Stimulated activated CD8-positive, alpha-beta memory T cell treated with anti-CD3 and anti-CD28 coated beads, Interleukin-7, amount 100 ng/mL, for 48 hours (primary cell): Measurements from ENCODE around the gene GAS6.
"Not testable (repeated sequence)": the region's sequence is repeated elsewhere in the genome, so short reads cannot be mapped to it uniquely, and the experiment has no call there.

ENCODE experiments used
- DNase-seq, 2 donors: peaks; one replicate each; pipeline ENCODE4 v3.0.0-alpha.2; 2020; ENCODE audit warnings: low read depth in 1 of 2; ENCODE audit errors: extremely low read depth in 1 of 2

The GAS6 gene

GRCh38 chr13:113874579-113875428 lies 10.9 kb upstream of the GAS6 start:
- no peak for DNase-seq

- no peak for DNase-seq
Measured at GRCh38 chr13:113874177-113874576, 10.3 kb upstream of the GAS6 start.

- no peak for DNase-seq
Measured at GRCh38 chr13:113869263-113869662, 5.4 kb upstream of the GAS6 start.

GRCh38 chr13:113867913-113868312 lies 4.0 kb upstream of the GAS6 start:
- DNase-seq, result not testable (repeated sequence)

GRCh38 chr13:113865427-113865826 lies 1.6 kb upstream of the GAS6 start:
- DNase-seq, result no peak

- DNase-seq, result no peak
Measured at GRCh38 chr13:113864273-113864890, 506 bp upstream of the GAS6 start.

GRCh38 chr13:113862931-113863523 lies 849 bp downstream of the GAS6 start:
- no peak for DNase-seq

- no peak for DNase-seq
Measured at GRCh38 chr13:113862191-113862930, 1.5 kb downstream of the GAS6 start.

GRCh38 chr13:113861433-113862030 lies 2.3 kb downstream of the GAS6 start:
- no peak for DNase-seq

GRCh38 chr13:113860665-113861432 lies 3.0 kb downstream of the GAS6 start:
- no peak for DNase-seq

GRCh38 chr13:113860051-113860664 lies 3.7 kb downstream of the GAS6 start:
- DNase-seq, result no peak

GRCh38 chr13:113859311-113860050 lies 4.4 kb downstream of the GAS6 start:
- no peak for DNase-seq

GRCh38 chr13:113857531-113858195 lies 6.2 kb downstream of the GAS6 start:
- DNase-seq, result no peak

GRCh38 chr13:113856716-113857065 lies 7.2 kb downstream of the GAS6 start:
- no peak for DNase-seq

- DNase-seq, result no peak
Measured at GRCh38 chr13:113855931-113856715, 7.8 kb downstream of the GAS6 start.

GRCh38 chr13:113855012-113855921 lies 8.6 kb downstream of the GAS6 start:
- no peak for DNase-seq
